HG03039 (cell line): ENCODE data around the gene CMA1.
"Not testable (repeated sequence)": the region's sequence is repeated elsewhere in the genome, so short reads cannot be mapped to it uniquely, and the experiment has no call there.

Experiments used
- ATAC-seq: cut with Tn5 transposase; IDR thresholded peaks from one replicate; pipeline ENCODE4 v1.9.1; 2021; ENCODE audit warnings: mild to moderate bottlenecking, moderate library complexity; ENCODE audit not compliant: unreplicated experiment

Gene CMA1

DNA sequence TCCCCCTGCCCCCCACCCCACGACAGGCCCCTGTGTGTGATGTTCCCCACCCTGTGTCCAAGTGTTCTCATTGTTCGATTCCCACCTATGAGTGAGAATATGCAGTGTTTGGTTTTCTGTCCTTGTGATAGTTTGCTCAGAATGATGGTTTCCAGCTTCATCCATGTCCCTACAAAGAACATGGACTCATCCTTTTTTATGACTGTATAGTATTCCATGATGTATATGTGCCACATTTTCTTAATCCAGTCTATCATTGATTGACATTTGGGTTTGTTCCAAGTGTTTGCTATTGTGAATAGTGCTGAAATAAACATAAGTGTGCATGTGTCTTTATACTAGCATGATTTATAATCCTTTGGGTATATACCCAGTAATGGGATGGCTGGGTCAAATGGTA is 37.6 kb downstream of the CMA1 start:
- ATAC-seq = not testable (repeated sequence)

DNA sequence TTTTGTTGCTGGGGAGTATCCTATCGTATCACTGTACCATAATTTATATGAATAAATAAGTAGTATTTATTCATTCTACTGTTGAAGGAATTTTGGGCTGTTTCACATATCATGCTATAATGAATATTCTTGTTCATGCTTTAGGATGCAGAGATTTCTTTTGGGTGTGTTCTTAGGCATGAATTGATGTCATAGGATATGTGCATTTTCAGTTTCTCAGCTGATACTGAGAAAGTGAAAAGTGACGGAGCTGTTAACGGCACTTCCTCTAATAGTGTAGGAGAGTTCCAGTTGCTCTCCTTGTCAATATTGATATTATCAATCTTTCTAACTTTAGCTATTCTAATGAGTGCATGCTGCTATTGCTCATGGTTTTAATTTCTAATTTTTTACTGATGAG is 42.3 kb downstream of the CMA1 start:
- ATAC-seq = no peak

DNA sequence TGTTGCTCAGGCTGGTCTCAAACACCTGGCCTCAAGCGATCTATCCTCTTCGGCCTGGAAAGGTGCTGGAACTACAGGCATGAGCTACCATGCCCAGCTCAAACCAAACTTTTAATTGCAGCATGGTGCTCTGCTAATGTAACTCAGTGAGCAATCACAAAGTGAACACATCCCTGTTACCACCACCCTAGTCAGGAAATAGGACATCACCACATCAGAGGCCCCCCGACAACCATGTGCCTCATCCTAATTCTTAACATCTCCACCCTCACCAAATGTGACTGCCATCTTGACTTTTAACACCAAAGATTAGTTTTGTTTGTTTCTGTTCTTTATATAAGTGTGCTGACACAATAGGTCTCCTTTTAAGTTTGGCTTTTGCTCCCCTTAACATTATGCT is 42.7 kb downstream of the CMA1 start:
- no peak for ATAC-seq

DNA sequence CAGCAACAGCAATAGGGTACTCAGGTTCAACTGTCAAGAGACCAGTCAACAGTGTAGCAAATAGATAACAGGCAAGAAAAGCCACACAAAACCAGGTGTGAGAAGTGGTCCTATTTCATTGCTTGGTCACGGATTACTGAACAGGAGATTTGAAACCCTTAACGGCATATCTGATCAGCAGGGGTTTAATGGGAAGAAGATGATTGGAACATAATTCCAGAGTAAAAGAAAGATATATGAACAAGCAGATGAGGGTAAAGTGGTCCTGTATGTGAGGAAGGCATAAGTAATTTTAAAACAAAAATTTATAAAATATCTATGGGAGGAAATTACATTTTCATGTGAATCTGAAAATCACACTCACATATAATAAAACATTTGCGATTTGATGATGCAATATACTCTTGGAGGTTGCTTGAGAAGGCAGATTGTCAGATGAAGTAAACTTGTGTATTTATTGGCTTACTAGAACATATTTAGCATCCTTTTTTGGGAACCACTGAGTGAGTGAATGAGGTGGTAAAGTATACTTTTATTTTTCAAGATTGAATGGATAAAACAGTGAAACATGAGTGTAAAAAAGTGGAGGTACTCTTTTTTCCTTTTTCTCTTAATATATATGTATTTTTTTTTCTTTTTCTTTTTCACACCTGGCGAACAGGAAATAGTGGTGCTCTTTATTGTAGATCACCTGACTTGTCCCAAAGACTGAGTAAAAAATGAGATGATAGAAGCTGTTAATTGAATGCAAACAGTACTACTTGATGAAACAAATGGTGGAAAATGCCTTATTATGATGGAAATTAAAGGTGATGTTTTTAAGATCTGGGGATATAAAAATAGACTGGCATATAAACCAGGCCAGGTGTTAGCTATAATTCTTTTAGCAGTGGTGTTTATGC is 43.9 kb downstream of the CMA1 start:
- no peak for ATAC-seq

DNA sequence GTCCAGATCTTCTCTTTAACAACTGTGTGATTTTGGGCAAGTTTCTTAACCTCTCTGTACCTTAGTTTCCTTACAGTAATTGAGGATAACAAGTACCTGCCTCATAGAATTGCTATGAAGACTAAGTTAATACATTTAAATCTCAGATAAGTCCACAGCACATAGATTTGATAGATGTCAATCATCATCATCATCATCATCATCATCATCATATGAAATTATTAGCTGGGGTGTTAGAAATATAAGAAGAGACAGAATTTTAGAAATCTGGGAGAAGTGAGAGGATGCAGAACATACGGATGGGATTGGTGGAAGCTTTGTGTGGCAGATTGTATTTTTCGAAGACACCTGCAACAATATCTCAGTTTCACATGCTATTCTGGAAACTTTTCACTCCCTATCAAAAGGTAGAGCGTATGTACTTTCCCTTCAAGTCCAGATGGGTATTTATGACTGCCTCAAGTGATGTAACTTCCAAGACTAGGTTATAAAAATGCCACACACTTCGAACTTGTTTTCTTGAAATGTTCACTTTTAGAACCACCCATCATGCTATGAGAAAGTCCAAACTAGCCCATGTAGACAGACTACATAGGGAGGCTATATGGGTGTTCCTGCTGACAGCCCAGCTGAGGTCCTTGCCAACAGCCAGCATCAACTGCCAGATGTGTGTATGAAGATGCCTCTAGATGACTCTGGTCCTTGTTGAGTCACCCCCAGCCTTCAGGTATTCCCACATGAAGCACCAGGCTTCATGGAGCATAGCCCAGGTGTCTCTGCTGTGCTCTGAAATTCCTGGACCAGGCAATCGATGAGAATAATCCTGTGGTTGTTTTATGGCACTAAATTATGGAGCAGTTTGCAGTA is 44.8 kb downstream of the CMA1 start:
- ATAC-seq = no peak

DNA sequence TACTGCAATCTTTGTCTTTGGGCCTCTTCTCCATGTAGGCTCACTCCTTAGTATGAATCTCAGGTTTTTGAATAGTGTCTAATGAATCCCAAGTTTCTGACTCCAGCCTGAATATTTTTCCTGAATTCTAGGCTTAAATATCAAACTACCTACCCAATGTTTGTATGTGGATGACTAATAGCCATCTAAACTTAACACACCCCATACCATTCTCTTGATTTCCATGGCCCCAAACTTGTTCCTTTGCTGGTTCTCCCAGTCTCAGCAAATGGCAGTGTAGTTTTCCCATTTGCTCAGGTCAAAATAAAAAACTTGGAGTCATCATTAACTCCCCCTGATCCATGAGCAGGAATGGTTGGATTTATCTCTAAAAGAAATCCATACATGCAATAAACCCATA is 46.7 kb downstream of the CMA1 start:
- ATAC-seq = no peak

DNA sequence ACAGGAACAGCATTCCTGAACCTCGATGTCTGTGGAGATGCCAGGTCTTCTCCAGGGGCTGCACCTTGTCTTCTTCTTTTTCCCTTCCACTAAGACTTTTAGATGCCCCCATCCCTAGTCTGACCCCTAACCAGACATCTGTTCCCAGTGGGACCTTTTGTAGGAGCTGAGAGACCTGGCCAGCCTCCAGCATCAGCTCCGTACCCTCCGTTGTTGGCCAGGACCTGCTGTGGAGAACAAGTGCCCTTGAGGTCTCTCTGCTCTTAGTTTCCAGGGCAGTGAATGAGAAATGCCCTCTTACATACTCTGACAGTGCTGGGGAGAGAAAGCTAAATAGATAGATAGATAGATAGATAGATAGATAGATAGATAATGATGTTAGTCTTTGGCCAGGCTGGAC is 48.7 kb downstream of the CMA1 start:
- no peak for ATAC-seq

DNA sequence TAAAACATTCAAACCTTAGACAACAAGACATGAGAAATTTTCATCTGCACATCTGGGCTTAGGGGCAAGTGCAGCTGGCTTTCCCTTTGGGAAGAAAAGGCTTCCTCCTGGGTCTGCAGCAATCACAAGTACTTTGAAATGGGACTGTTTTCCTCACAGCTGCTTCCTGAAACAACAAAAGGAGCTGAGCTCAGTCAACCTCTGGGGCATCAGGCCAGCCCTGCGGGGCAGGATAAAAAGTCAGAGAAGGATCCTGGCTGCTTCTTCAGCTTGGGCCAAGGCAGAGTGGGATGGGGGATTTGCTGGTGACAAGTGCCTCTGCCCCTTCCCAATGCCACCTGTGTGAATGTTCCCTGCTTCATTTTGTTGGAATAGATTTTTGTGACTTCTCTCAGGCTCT is 49.3 kb downstream of the CMA1 start:
- ATAC-seq = no peak

DNA sequence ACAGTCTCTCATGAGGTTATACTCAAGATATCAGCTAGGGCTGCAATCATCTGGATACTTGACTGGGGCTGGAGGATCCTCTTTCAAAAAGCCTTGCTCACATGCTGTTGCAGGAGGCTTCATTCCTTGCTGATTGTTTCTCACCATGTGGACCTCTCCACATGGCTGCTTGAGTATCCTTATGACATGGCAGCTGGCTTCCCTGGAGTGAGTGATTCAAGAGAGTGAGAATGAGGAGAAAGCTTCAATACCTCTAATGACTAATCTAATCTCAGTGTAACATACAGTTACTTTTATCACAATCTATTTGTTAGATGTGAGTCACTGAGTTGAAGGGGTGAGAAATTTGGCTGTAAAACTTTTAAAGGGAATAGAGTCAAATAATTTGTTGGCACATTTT is 51.1 kb downstream of the CMA1 start:
- ATAC-seq = no peak
